ENCODE data around the gene LRRTM4. TPM values are rescaled to one million over a fixed set of nuclear protein-coding genes. Genes with fewer than 3 reads are reported as not detected.

LRRTM4 gene
- total RNA-seq, 1 experiment from 2014 or later: 9.4 TPM

- TF ChIP-seq ARID4B (CRISPR knock-in tag; IDR thresholded peaks at IDR 0.05; ENCODE audit: borderline replicate concordance) (no peak), CREB1 (CRISPR knock-in tag; IDR thresholded peaks at IDR 0.05) (no peak), ATF2 (CRISPR knock-in tag; IDR thresholded peaks at IDR 0.05; ENCODE audit: borderline replicate concordance, low read depth) (no peak), USF2 (CRISPR knock-in tag; IDR thresholded peaks at IDR 0.05) (no peak), ESRRA (CRISPR knock-in tag; IDR thresholded peaks at IDR 0.05; ENCODE audit: borderline replicate concordance) (no peak), ZNF671 (CRISPR knock-in tag; IDR thresholded peaks at IDR 0.05) (no peak), PRDM15 (CRISPR knock-in tag; IDR thresholded peaks at IDR 0.05) (no peak)
Measured at GRCh38 chr2:77025714-77026113, 496.5 kb downstream of the LRRTM4 start (continued).

GRCh38 chr2:77021161-77021560 is 501.0 kb downstream of the LRRTM4 start:
- H3K36me3 Mint-ChIP-seq: peaks cover 22% of the 10 kb centered on the region
- CTCF ChIA-PET: no interaction called here

More at GRCh38 chr2:77021161-77021560, 501.0 kb downstream of the LRRTM4 start:
- H3K4me1 Mint-ChIP-seq: peaks cover 26% of the 10 kb centered on the region
- H3K9me3 Mint-ChIP-seq: peaks cover 33% of the 10 kb centered on the region
- no peaks in the 10 kb centered on the region for H3K27me3 Mint-ChIP-seq (ENCODE audit: low read depth)
- POLR2A ChIA-PET: no interaction called here
- no peak for DNase-seq (ENCODE audit: low spot score)
- ATAC-seq: no peak
- TF ChIP-seq FOXP4 (CRISPR knock-in tag; IDR thresholded peaks at IDR 0.05): no peak
- no peak for TF ChIP-seq OVOL2 (CRISPR knock-in tag; IDR thresholded peaks at IDR 0.05; ENCODE audit: borderline replicate concordance)
- no peak overlapping the region for H3K4me3 Mint-ChIP-seq
- H3K27ac Mint-ChIP-seq: no peak overlapping the region

All from WTC11 (cell line).